Kidney epithelial cell (primary cell): ENCODE measurements around the gene CBFA2T2. TPM values are rescaled to one million over a fixed set of nuclear protein-coding genes. Genes with fewer than 3 reads are reported as not detected.

ENCODE experiments used
- DNase-seq: peaks from one replicate; pipeline ENCODE4 v3.0.0-alpha.2; 2010; ENCODE audit warnings: low read depth
- H3K27me3 ChIP-seq: 2 replicates; pipeline ENCODE4 v1.6.0; 2011; ENCODE audit warnings: low read length; ENCODE audit not compliant: control insufficient read depth, insufficient read depth
- H3K36me3 ChIP-seq: 2 replicates; pipeline ENCODE4 v1.5.1; 2011; ENCODE audit warnings: low read length; ENCODE audit not compliant: control insufficient read depth, insufficient read depth
- H3K4me3 ChIP-seq: 2 replicates; pipeline ENCODE4 v1.5.1; 2011; ENCODE audit warnings: low read depth, mild to moderate bottlenecking, control low read depth, low read length
- CTCF ChIP-seq: IDR thresholded peaks from 2 replicates; pipeline ENCODE4 v1.5.1; 2011; ENCODE audit warnings: mild to moderate bottlenecking, moderate library complexity, low read length, control low read depth, inconsistent platforms; ENCODE audit not compliant: insufficient read depth, poor library complexity, severe bottlenecking
- total RNA-seq: library from RNA; depleted of rRNA; stranded (reverse); fragments of >200 nt; gene quantifications from 2 replicates; pipeline ENCODE4 v1.2.3, GENCODE V29; 2015

CBFA2T2 gene
- total RNA-seq, 1 donor from 2014 or later, result 13.4 TPM

GRCh38 chr20:33563788-33564187 lies 73.9 kb downstream of the CBFA2T2 start:
- Histone ChIP-seq H3K27me3 (no peaks in the 10 kb centered on the region), H3K36me3 (no peaks in the 10 kb centered on the region), H3K4me3 (no peak overlapping the region)
- DNase-seq, result no peak
- no peak for TF ChIP-seq CTCF

- H3K27me3 ChIP-seq, result no peaks in the 10 kb centered on the region
- no peak overlapping the region for H3K4me3 ChIP-seq
- H3K36me3 ChIP-seq, result no peaks in the 10 kb centered on the region
- DNase-seq, result no peak
- TF ChIP-seq CTCF, result no peak
Observed at GRCh38 chr20:33566781-33567603, 77.1 kb downstream of the CBFA2T2 start.

- Histone ChIP-seq H3K4me3 (no peak overlapping the region), H3K36me3 (no peaks in the 10 kb centered on the region), H3K27me3 (no peaks in the 10 kb centered on the region)
- no peak for DNase-seq
- no peak for TF ChIP-seq CTCF
Observed at GRCh38 chr20:33567949-33568348, 78.1 kb downstream of the CBFA2T2 start.

- no peak for TF ChIP-seq CTCF
- no peaks in the 10 kb centered on the region for H3K27me3 ChIP-seq
- DNase-seq, result no peak
Observed at GRCh38 chr20:33568378-33568777, 78.5 kb downstream of the CBFA2T2 start.

GRCh38 chr20:33568868-33569801 lies 79.2 kb downstream of the CBFA2T2 start:
- no peak for DNase-seq
- TF ChIP-seq CTCF, result no peak
- Histone ChIP-seq H3K4me3 (no peak overlapping the region), H3K36me3 (no peaks in the 10 kb centered on the region), H3K27me3 (no peaks in the 10 kb centered on the region)

More at GRCh38 chr20:33568378-33568777, 78.5 kb downstream of the CBFA2T2 start:
- Histone ChIP-seq H3K36me3 (no peaks in the 10 kb centered on the region), H3K4me3 (no peak overlapping the region)
